IMR-90 (cell line): ENCODE measurements around the gene NPAS1.

Source experiments
- BHLHE40 ChIP-seq: fragments of 150-350 bp; IDR thresholded peaks from 2 replicates; pipeline ENCODE4 v1.6.1; 2016; ENCODE audit warnings: mild to moderate bottlenecking, low read depth, low read length
- CTCF ChIP-seq: conservative IDR thresholded peaks from 2 replicates; pipeline ENCODE4 v1.5.1; 2012; ENCODE audit warnings: mild to moderate bottlenecking, low read depth, low read length, improper control_type of control experiment
- MXI1 ChIP-seq: IDR thresholded peaks from 2 replicates; pipeline ENCODE4 v1.6.1; 2012; ENCODE audit warnings: low read depth, mild to moderate bottlenecking, low read length, moderate library complexity, borderline replicate concordance
- NFE2L2 ChIP-seq: fragments of 150-350 bp; IDR thresholded peaks from 2 replicates; pipeline ENCODE4 v1.6.1; 2016; ENCODE audit warnings: low read depth, mild to moderate bottlenecking, low read length
- POLR2A ChIP-seq: IDR thresholded peaks from 2 replicates; pipeline ENCODE4 v1.6.1; 2012; ENCODE audit warnings: mild to moderate bottlenecking, low read depth, low read length
- RAD21 ChIP-seq: IDR thresholded peaks from 2 replicates; pipeline ENCODE4 v1.6.1; 2012; ENCODE audit warnings: low read length, improper control_type of control experiment
- RCOR1 ChIP-seq: IDR thresholded peaks from 2 replicates; pipeline ENCODE4 v1.6.1; 2012; ENCODE audit warnings: mild to moderate bottlenecking, low read length, improper control_type of control experiment; ENCODE audit not compliant: insufficient replicate concordance
- RFX5 ChIP-seq: IDR thresholded peaks from 2 replicates; pipeline ENCODE4 v1.8.0; 2012; ENCODE audit warnings: low read depth, mild to moderate bottlenecking, low read length, moderate library complexity
- SMC3 ChIP-seq: fragments of 150-350 bp; IDR thresholded peaks from 2 replicates; pipeline ENCODE4 v1.6.1; 2016; ENCODE audit warnings: low read depth, mild to moderate bottlenecking, antibody characterized with exemption, low read length, moderate library complexity
- USF2 ChIP-seq: fragments of 150-350 bp; IDR thresholded peaks from 2 replicates; pipeline ENCODE4 v1.6.1; 2017; ENCODE audit warnings: mild to moderate bottlenecking, antibody characterized with exemption, low read length, low read depth

DNA sequence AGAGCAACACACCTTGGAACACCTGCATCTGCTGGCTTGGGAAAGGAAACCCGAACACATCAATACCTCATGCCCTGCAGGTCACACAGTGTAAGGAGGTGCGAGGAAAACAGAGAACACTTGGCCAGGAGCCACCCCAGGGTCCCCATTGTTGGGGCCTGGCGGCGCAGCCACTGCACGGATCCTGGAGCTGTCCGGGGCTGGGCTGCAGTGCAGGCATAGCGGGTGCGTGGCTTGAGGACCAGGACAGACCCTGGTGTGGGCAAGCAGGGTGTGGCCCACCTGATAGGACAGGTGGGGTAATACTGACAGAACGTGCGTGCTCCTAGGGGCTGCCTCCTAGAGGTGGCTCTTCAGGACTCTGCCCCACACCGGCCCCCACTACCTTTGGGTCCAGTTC lies 45.6 kb downstream of the NPAS1 start:
- no peak for TF ChIP-seq CTCF
- no peak for TF ChIP-seq POLR2A
- TF ChIP-seq RAD21: no peak
- no peak for TF ChIP-seq RCOR1
- no peak for TF ChIP-seq BHLHE40
- TF ChIP-seq MXI1: no peak
- TF ChIP-seq SMC3: no peak
- no peak for TF ChIP-seq USF2
- TF ChIP-seq RFX5: no peak
- TF ChIP-seq NFE2L2: no peak
